ENCODE results near the gene CLCN2. TPM values are rescaled to one million over a fixed set of nuclear protein-coding genes. Genes with fewer than 3 reads are reported as not detected.

Gene CLCN2
- total RNA-seq, 4 donors from 2014 or later = 13.7 to 246 (median 73.1) TPM

DNA sequence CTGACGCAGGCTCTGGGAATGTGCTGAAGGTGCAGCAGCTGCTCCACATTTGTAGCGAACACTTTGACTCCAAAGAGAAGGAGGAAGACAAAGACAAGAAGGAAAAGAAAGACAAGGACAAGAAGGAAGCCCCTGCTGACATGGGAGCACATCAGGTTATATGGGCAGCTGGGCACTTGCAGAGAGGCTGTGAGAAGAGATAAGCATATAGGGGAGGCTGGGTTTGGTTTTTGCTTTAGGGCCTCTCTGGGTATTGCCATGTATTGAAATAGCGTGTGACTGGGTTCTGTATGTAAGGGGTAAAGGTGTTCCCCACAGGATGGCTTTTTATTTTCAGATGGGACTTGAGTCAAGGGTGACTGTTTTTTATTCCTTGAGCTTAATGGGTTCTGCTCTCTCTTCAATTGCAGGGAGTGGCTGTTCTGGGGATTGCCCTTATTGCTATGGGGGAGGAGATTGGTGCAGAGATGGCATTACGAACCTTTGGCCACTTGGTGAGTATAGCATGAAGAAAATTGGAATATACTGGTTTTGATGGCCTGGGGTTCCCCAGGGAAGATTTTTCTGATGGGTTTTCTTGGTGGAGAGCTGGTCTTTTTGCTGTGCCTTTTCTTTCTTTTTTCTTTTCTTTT is 54.9 kb downstream of the CLCN2 start:
- H3K36me3 ChIP-seq = peaks cover 0 to 46% (median 22%) of the 10 kb centered on the region in 4 donors
- peak overlapping the region; percentile 9 to 64 (median 58) for H3K27ac ChIP-seq
- in situ Hi-C loops (cut with MboI; ENCODE audit: low pct_ligation_motif_present in 1 of 4, low pct_unique_long_range_greater_than_20kb in 1 of 4, low sequenced_read_pairs in 3 of 4) = no loop called here
- WGBS, 2 donors (ENCODE audit: low coverage in 1 of 2) = 77 to 79% methylated on average over 3 to 4 of the region's 4 CpGs
- DNase-seq = no peak
- no peaks in the 10 kb centered on the region for H3K27me3 ChIP-seq
- peaks cover 0 to 13% (median 5%) of the 10 kb centered on the region in 4 donors for H3K4me1 ChIP-seq
- H3K9me3 ChIP-seq = no peaks in the 10 kb centered on the region
- TF ChIP-seq POLR2AphosphoS5 (IDR thresholded peaks at IDR 0.05) = peak in 1 of 3 donors; percentile 9
- TF ChIP-seq EP300 (IDR thresholded peaks at IDR 0.05; ENCODE audit: low read depth) = no peak
- TF ChIP-seq POLR2A (IDR thresholded peaks at IDR 0.05) = no peak
- intact Hi-C loops (cut with DNase I; ENCODE audit: low total_unique reads) = loop anchor here (10.0 kb wide), 1 partner anchor 48 kb away; no protein-coding TSS in a partner anchor
- no peak overlapping the region for H3K4me3 ChIP-seq

DNA sequence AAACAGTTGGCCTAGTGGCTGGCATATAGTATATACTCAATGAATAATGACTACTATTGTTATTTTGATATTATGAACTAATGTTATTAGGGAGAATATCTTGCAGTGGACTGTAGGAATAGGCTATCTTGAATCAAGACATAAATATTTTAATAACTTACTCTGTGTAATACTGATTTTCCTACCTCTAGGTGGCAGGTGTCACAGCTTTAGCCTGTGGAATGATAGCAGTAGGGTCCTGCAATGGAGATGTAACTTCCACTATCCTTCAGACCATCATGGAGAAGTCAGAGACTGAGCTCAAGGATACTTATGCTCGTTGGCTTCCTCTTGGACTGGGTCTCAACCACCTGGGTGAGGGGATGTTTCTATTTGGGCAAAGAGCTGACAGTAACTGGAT is 55.8 kb downstream of the CLCN2 start:
- in situ Hi-C loops (cut with MboI; ENCODE audit: low pct_ligation_motif_present in 1 of 4, low pct_unique_long_range_greater_than_20kb in 1 of 4, low sequenced_read_pairs in 3 of 4) = no loop called here
- H3K27me3 ChIP-seq = no peaks in the 10 kb centered on the region
- no peak overlapping the region for H3K4me3 ChIP-seq
- intact Hi-C loops (cut with DNase I; ENCODE audit: low total_unique reads) = loop anchor here (10.0 kb wide), 1 partner anchor 49 kb away; no protein-coding TSS in a partner anchor
- no peak for DNase-seq
- TF ChIP-seq EP300 (IDR thresholded peaks at IDR 0.05; ENCODE audit: low read depth) = no peak
- TF ChIP-seq, protein P1, sequence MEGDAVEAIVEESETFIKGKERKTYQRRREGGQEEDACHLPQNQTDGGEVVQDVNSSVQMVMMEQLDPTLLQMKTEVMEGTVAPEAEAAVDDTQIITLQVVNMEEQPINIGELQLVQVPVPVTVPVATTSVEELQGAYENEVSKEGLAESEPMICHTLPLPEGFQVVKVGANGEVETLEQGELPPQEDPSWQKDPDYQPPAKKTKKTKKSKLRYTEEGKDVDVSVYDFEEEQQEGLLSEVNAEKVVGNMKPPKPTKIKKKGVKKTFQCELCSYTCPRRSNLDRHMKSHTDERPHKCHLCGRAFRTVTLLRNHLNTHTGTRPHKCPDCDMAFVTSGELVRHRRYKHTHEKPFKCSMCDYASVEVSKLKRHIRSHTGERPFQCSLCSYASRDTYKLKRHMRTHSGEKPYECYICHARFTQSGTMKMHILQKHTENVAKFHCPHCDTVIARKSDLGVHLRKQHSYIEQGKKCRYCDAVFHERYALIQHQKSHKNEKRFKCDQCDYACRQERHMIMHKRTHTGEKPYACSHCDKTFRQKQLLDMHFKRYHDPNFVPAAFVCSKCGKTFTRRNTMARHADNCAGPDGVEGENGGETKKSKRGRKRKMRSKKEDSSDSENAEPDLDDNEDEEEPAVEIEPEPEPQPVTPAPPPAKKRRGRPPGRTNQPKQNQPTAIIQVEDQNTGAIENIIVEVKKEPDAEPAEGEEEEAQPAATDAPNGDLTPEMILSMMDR (IDR thresholded peaks at IDR 0.05) = peak; percentile 24 to 43 (median 34)
- H3K4me1 ChIP-seq = peaks cover 0 to 16% (median 7%) of the 10 kb centered on the region in 4 donors
- WGBS, 2 donors (ENCODE audit: low coverage in 1 of 2) = 50 to 72% methylated on average over 1 of the region's 1 CpG
- peak overlapping the region in 2 of 4 donors; percentile 59 to 64 for H3K27ac ChIP-seq
- H3K9me3 ChIP-seq = no peaks in the 10 kb centered on the region
- peaks cover 0 to 52% (median 25%) of the 10 kb centered on the region in 4 donors for H3K36me3 ChIP-seq

DNA sequence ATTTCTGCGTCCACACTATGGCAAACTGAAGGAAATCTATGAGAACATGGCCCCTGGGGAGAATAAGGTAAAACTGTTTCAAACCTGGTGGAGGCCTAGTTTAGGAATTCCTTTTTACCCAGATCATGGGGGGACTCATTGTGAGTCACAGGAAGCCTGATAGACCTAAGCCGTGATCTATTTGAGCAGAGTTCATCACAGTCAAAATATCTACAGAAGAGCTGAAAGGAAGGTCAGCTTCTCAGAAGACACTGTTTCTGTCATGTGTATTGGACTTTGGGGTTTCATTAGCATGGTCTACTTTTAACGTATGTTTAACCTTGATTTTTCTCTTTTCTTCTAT is 61.1 kb downstream of the CLCN2 start:
- Histone ChIP-seq H3K4me1 (peaks cover 7 to 26% (median 12%) of the 10 kb centered on the region in 4 donors), H3K27me3 (no peaks in the 10 kb centered on the region), H3K9me3 (no peaks in the 10 kb centered on the region), H3K27ac (peak overlapping the region in 1 of 4 donors; percentile 88), H3K36me3 (peaks cover 0 to 40% (median 20%) of the 10 kb centered on the region in 4 donors), H3K4me3 (peak overlapping the region in 1 of 4 donors; percentile 67)
- DNase-seq = no peak
- intact Hi-C loops (cut with DNase I; ENCODE audit: low total_unique reads) = loop anchor here (10.0 kb wide), 1 partner anchor 54 kb away; no protein-coding TSS in a partner anchor
- no peak for TF ChIP-seq POLR2A (IDR thresholded peaks at IDR 0.05)
- TF ChIP-seq EP300 (IDR thresholded peaks at IDR 0.05; ENCODE audit: low read depth) = no peak
- TF ChIP-seq POLR2AphosphoS5 (IDR thresholded peaks at IDR 0.05) = no peak
- TF ChIP-seq, protein P1 (IDR thresholded peaks at IDR 0.05) = no peak
- 84 to 89% methylated on average over 3 of the region's 3 CpGs for WGBS, 2 donors (ENCODE audit: low coverage in 1 of 2)
- in situ Hi-C loops (cut with MboI; ENCODE audit: low pct_ligation_motif_present in 1 of 4, low pct_unique_long_range_greater_than_20kb in 1 of 4, low sequenced_read_pairs in 3 of 4) = no loop called here

DNA sequence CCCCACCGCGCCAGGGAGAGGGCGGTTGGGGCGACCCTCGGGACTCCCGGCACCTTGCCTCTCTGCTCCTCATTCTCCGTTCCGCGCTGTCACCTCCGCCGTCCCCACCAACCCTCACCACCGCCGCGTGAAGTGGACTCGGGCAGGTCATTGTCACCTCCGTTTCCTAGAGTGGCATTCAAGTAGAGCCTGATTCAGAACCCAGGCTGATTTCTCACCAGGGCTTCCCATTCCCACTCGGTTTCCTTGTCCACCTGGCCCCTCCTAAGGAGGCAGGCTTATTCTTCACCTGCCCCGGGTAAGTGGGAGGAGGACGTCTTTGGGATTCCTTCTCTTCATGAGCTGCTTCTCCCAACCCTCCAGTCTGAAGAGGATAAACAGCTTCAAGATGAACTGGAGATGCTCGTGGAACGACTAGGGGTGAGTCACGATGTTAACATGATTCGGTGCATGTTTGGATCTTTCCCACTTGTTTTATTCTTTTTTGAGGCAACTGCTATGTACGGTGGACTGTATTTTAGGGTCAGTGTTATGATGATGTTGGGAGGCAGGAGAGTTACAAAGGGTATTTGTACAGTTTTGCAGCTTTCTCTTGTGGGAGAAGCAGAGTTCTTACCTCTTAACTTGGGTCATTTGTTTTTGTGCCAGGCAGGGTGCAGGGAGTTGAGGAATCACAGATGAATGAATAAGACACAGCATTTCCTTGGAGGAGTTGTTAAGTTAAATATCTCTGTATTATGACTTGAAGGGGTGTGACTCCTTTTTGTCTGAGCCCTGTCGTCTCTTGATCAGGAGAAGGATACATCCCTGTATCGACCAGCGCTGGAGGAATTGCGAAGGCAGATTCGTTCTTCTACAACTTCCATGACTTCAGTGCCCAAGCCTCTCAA is 61.7 kb downstream of the CLCN2 start:
- in situ Hi-C loops (cut with MboI; ENCODE audit: low pct_ligation_motif_present in 1 of 4, low pct_unique_long_range_greater_than_20kb in 1 of 4, low sequenced_read_pairs in 3 of 4) (no loop called here), intact Hi-C loops (cut with DNase I; ENCODE audit: low total_unique reads) (loop anchor here (10.0 kb wide), 1 partner anchor 55 kb away; no protein-coding TSS in a partner anchor)
- Histone ChIP-seq H3K4me1 (peaks cover 7 to 26% (median 12%) of the 10 kb centered on the region in 4 donors), H3K27ac (peak overlapping the region; percentile 81 to 89 (median 87)), H3K9me3 (no peaks in the 10 kb centered on the region), H3K4me3 (peak overlapping the region; percentile 67 to 82 (median 77)), H3K27me3 (no peaks in the 10 kb centered on the region), H3K36me3 (peaks cover 0 to 40% (median 20%) of the 10 kb centered on the region in 4 donors)
- DNase-seq = no peak
- no peak for TF ChIP-seq POLR2A (IDR thresholded peaks at IDR 0.05)
- TF ChIP-seq, protein P1 (IDR thresholded peaks at IDR 0.05) = no peak
- no peak for TF ChIP-seq EP300 (IDR thresholded peaks at IDR 0.05; ENCODE audit: low read depth)
- TF ChIP-seq POLR2AphosphoS5 (IDR thresholded peaks at IDR 0.05) = no peak
- WGBS, 2 donors (ENCODE audit: low coverage in 1 of 2) = 16 to 59% methylated on average over 7 to 29 of the region's 29 CpGs
